Gastrocnemius medialis (tissue), 4 donors: ENCODE data around the gene EEPD1. TPM values are rescaled to one million over a fixed set of nuclear protein-coding genes. Genes with fewer than 3 reads are reported as not detected.
A peak's percentile ranks its signal among the peaks of the same experiment; 100 is the strongest.
"Not testable (repeated sequence)": the region's sequence is repeated elsewhere in the genome, so short reads cannot be mapped to it uniquely, and the experiment has no call there.

Experiments
- ATAC-seq, 2 donors: fragments of 150-250 bp; one replicate each; pipeline ENCODE4 v1.9.1; 2016
- DNase-seq, 2 donors: peaks; one replicate each; pipeline ENCODE4 v3.0.0-alpha.2; 2019
- H3K27ac ChIP-seq, 4 donors: fragments of 200-600 bp; sonication (generic); 1 replicate in 1 of 4; 2 replicates in 3 of 4; pipeline ENCODE4 v1.5.1; 2016 to 2018; ENCODE audit warnings: mild to moderate bottlenecking in 2 of 4, moderate library complexity in 1 of 4
- H3K27me3 ChIP-seq, 3 donors: fragments of 200-600 bp; sonication (generic) in 2 of 3; 1 replicate in 1 of 3; 2 replicates in 2 of 3; pipeline versions ENCODE4 v1.5.1 to v1.6.0; 2016 to 2019; ENCODE audit warnings: mild to moderate bottlenecking in 1 of 3, moderate library complexity in 1 of 3
- H3K36me3 ChIP-seq, 2 donors: fragments of 200-600 bp; sonication (generic) in 1 of 2; one replicate each; pipeline ENCODE4 v1.5.1; 2017 to 2018
- H3K4me1 ChIP-seq, 2 donors: fragments of 200-600 bp; sonication (generic) in 1 of 2; one replicate each; pipeline ENCODE4 v1.5.1; 2016 to 2017; ENCODE audit warnings: mild to moderate bottlenecking in 2 of 2
- H3K4me3 ChIP-seq, 4 donors: fragments of 200-600 bp; sonication (generic) in 3 of 4; 1 replicate in 1 of 4; 2 replicates in 3 of 4; pipeline ENCODE4 v1.5.1; 2016 to 2019; ENCODE audit warnings: mild to moderate bottlenecking in 2 of 4
- H3K9me3 ChIP-seq, 3 donors: fragments of 200-600 bp; sonication (generic) in 2 of 3; 1 replicate in 1 of 3; 2 replicates in 2 of 3; pipeline ENCODE4 v1.5.1; 2016 to 2019
- CTCF ChIP-seq, 5 experiments: fragments of 450-650 bp in 3 of 5; fragments of 200-600 bp in 2 of 5; sonication (generic) in 2 of 5; IDR thresholded peaks in 4 of 5; conservative IDR thresholded peaks in 1 of 5; 1 replicate in 4 of 5; 2 replicates in 1 of 5; pipeline ENCODE4 v1.5.1; 2016 to 2019; ENCODE audit warnings: antibody characterized with exemption in 5 of 5, mild to moderate bottlenecking in 3 of 5, moderate library complexity in 3 of 5
- POLR2A ChIP-seq, 2 donors: fragments of 450-650 bp; IDR thresholded peaks; one replicate each; pipeline ENCODE4 v1.6.1; 2017; ENCODE audit warnings: antibody characterized with exemption in 2 of 2, mild to moderate bottlenecking in 2 of 2, moderate library complexity in 2 of 2
- in situ Hi-C, 4 donors: fragments of 200-750 bp; cut with MboI; loops; one replicate each; pipeline versions ENCODE4 v1.15.0 to v1.8.0; 2017; ENCODE audit warnings: low sequenced_read_pairs in 4 of 4
- intact Hi-C: fragments of 100-400 bp; cut with DNase I; formaldehyde crosslinking; loops from one replicate; pipeline ENCODE4 v1.15.1; 2023; ENCODE audit warnings: low total_unique reads
- total RNA-seq, 4 donors: library from RNA; depleted of rRNA; stranded (reverse); fragments of >200 nt; gene quantifications; one replicate each; pipeline versions ENCODE4 v1.1.0 to v1.2.3, GENCODE V29; 2016

EEPD1 gene
- total RNA-seq, 4 donors from 2014 or later, result 41.0 to 68.5 (median 61.3) TPM

DNA sequence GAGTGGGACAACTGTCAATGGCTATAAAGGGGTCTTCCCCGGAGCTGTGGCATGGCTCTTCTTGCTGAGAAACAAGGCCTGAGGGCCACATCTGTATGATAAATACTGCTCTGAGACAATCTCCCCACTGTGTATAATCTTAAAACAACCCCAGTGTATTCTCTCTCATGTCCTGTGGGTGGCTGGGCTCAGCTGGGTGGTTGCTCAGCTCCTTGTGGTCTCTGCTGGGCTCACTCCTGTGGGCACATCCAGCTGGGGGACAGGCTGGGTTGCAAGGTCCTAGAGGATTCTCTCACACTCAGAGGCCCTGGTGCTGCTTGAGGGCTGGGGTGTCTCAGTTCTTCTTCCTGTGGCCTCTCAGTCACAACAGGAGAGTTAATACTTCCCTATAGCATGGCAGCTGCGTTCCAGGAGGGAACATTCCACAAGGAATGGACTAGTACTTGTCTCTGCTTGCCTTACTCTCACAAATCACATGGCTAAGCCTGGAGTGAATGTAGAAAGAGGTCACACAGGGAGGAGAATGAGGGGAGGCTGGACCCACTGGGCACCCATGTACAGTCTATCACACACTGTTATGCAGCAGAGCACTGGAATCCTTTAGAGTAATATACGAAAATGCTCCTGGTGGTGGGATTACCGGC is 4.5 kb upstream of the EEPD1 start:
- Histone ChIP-seq H3K27ac (no peak overlapping the region), H3K9me3 (no peaks in the 10 kb centered on the region), H3K4me3 (no peak overlapping the region), H3K27me3 (no peaks in the 10 kb centered on the region), H3K4me1 (peaks cover 11 to 22% of the 10 kb centered on the region in 2 donors), H3K36me3 (no peaks in the 10 kb centered on the region)
- intact Hi-C loops, result no loop called here
- in situ Hi-C loops, result no loop called here
- DNase-seq, result no peak
- no peak for ATAC-seq
- TF ChIP-seq CTCF (IDR thresholded peaks at IDR 0.05 in 4 of 5, conservative IDR thresholded peaks at IDR 0.05 in 1 of 5) (no peak), POLR2A (IDR thresholded peaks at IDR 0.05) (no peak)

- H3K36me3 ChIP-seq, H3K9me3 ChIP-seq, intact Hi-C loops, in situ Hi-C loops, H3K4me3 ChIP-seq, H3K27me3 ChIP-seq, H3K27ac ChIP-seq, DNase-seq, ATAC-seq: not testable (repeated sequence)
- H3K4me1 ChIP-seq, result peaks cover 12 to 22% of the 10 kb centered on the region in 2 donors
Measured at GRCh38 chr7:36149240-36149639, 3.8 kb upstream of the EEPD1 start.

GRCh38 chr7:36149694-36150452 is 3.2 kb upstream of the EEPD1 start:
- H3K36me3 ChIP-seq, result peaks cover 0 to 6% of the 10 kb centered on the region in 2 donors
- no peaks in the 10 kb centered on the region for H3K27me3 ChIP-seq
- in situ Hi-C loops (loop anchor here (10.0 to 25.0 kb wide), 2 partner anchors 137 to 145 kb away; no protein-coding TSS in a partner anchor), intact Hi-C loops (no loop called here)
- H3K27ac ChIP-seq, result no peak overlapping the region
- H3K4me1 ChIP-seq, result peaks cover 15 to 19% of the 10 kb centered on the region in 2 donors
- TF ChIP-seq POLR2A (IDR thresholded peaks at IDR 0.05) (no peak), CTCF (IDR thresholded peaks at IDR 0.05 in 4 of 5, conservative IDR thresholded peaks at IDR 0.05 in 1 of 5) (no peak)
- ATAC-seq, result no peak
- no peaks in the 10 kb centered on the region for H3K9me3 ChIP-seq
- H3K4me3 ChIP-seq, result no peak overlapping the region
- no peak for DNase-seq

DNA sequence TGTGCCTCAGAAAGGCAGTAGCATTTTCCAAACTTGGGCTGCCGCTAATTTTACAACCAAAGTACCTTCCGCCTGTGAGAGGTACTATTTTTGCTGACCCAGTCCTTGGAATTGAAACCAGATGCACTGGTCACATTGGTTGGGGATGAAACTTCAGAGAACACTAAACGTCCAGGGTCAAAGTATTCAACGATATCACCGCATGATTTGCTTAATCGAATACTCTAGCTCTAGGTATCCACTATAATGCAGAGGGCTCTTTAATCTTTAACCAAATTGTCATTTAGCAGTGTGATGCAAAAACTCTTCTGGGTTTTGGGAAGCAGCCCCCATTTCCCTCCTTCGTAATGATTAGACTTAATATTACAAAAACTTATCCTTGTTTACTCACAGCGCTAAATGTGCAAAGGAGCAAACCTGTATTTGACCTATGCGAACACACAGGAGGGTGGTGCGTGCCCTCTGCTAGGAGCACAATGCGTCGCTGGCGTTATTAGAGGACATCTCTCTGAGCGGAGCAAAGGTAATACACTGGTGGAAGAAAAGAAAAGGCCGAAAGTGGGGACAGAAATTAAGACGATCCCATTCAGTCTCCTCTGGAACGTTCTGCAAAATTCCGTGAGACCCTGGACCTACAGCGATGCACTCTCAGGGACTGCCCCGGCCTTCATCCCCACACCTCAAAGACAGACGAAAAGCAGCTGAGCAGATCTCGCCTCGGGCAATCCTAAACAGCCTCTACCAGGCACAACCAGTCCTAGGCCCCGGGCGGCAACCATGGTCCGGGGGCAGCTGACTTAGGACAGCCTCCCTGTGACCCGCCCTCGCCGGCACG is 916 bp upstream of the EEPD1 start:
- DNase-seq, result no peak
- peak overlapping the region; percentile 37 to 91 (median 52) for H3K4me3 ChIP-seq
- no peaks in the 10 kb centered on the region for H3K27me3 ChIP-seq
- H3K36me3 ChIP-seq, result peaks cover 0 to 10% of the 10 kb centered on the region in 2 donors
- ATAC-seq, result peak; percentile 0 to 55
- H3K9me3 ChIP-seq, result no peaks in the 10 kb centered on the region
- peaks cover 24 to 30% of the 10 kb centered on the region in 2 donors for H3K4me1 ChIP-seq
- H3K27ac ChIP-seq, result peak overlapping the region; percentile 86 to 98 (median 90)
- in situ Hi-C loops (loop anchor here (10.0 to 25.0 kb wide), 2 partner anchors 135 to 143 kb away; no protein-coding TSS in a partner anchor), intact Hi-C loops (loop anchor here (1.0 to 2.0 kb wide), 3 partner anchors 20 to 167 kb away; no protein-coding TSS in a partner anchor)
- TF ChIP-seq POLR2A (IDR thresholded peaks at IDR 0.05) (no peak), CTCF (IDR thresholded peaks at IDR 0.05 in 4 of 5, conservative IDR thresholded peaks at IDR 0.05 in 1 of 5) (no peak)
